Hematopoietic multipotent progenitor cell treated with erythropoietin and hydrocortisone succinate and interleukin-3 and kit ligand, for 4 days (in vitro differentiated cells): ENCODE measurements around the gene CCDC91.
"Not testable (repeated sequence)": the region's sequence is repeated elsewhere in the genome, so short reads cannot be mapped to it uniquely, and the experiment has no call there.

Experiments used
- DNase-seq: peaks from one replicate; pipeline ENCODE4 v3.0.0-alpha.2; 2015

The CCDC91 gene

DNA sequence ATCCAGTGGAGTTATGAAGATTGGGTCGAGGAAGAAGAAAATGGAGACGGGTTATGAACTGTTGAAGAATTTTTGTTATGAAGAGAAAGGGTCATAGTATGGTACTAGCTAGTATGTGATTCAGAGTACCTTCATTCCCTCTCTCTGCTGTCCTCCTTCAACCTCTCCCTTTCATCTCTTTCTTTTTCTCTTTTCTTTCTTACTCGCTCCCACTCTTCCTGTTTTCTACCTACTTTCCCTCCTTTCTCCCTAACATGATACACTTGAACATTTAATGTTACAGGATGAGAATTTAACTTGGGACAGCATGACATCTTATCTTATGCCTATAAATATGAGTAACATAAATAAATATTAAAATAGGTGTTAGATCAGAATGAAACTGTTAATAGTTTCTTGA lies 112.9 kb downstream of the CCDC91 start:
- DNase-seq: no peak

DNA sequence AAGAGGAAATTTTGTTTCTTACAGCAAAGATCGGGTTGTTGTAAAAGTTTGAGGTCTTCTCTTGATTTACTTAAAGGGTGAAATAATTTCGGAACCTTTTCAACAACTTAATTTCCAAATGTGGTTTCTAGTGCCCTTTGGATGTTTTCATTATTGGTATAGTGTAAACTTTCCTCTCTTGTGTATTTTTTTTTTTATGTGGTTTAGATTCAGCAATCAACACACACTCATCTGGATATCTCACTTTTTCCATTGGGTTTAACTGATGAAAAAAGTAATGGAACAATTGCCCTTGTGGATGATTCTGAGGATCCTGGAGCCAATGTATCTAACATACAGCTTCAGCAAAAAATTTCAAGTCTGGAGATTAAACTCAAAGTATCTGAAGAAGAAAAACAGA lies 116.3 kb downstream of the CCDC91 start:
- no peak for DNase-seq

DNA sequence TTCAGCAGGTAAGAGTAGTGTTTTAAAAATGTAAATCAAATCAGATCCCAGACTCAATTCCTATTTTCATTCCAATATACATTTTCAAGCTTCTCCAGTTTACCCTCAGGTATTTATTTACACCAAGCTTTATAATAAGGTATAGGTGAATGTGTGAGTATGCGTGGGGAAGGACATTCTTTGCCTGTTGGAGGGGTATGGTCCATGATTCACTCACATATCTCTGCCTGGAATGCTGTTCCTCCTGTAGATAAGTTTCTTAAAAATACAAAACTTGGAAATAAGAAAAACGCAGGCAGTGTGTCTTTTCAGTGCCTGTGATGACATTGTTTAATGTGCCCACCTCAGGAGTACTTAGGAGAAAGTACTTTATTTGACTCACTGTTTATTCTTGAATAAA lies 118.6 kb downstream of the CCDC91 start:
- DNase-seq: no peak

DNA sequence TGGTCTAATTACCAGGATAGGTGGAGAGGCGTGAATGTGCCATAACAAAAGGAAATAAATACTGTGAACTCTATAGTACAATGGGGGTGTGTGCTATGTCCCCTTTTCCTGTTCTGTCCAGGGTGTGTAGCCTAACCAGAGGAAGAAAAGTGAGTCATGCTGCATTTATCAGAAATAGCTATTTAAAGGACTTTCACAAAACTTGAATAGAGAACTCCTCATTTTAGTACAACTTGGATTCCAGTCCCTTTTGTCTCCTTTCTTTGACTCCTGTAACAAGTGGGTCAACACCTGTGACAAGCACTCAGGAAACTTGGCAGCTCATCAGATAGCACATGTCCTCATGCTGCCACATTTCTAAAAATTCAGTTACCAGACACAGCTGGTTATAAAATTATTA lies 123.4 kb downstream of the CCDC91 start:
- DNase-seq: peak; percentile 38

DNA sequence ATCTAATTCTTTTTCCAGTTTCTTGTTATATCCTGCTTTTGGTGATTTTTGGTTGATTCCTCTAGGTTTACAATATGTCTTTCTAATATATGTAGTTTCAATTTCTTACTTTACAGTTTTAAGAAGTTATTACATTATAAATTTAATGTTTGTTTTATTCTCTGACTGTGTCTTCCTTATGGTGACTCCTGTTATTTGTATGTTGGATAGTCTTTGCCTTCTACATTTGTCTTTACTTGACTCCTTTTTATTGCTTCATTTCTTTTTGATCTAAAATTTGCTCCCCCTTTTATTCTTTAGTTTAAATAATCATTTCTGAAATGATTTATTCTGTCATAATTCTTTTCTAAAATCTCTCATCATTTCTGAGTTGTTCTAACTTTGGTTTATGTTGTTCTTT lies 125.8 kb downstream of the CCDC91 start:
- DNase-seq: peak; percentile 8

DNA sequence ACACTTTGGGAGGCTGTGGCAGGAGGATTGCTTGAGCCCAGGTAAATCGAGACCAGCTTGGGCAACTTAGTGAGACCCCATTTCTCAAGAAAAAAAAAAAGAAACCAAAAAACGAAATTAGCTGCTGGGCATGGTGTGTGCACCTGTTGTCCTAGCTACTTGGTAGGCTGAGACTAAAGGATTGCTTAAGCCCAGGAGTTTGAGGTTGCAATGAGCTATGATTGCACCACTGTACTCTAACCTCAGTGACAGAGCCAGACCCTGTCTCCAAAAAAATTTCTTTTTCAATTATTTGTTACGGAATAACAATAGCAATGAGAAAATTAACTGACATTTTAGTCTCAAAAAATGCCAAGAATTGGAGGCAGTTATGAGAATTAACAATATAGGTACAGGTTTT lies 128.0 kb downstream of the CCDC91 start:
- peak; percentile 12 for DNase-seq

DNA sequence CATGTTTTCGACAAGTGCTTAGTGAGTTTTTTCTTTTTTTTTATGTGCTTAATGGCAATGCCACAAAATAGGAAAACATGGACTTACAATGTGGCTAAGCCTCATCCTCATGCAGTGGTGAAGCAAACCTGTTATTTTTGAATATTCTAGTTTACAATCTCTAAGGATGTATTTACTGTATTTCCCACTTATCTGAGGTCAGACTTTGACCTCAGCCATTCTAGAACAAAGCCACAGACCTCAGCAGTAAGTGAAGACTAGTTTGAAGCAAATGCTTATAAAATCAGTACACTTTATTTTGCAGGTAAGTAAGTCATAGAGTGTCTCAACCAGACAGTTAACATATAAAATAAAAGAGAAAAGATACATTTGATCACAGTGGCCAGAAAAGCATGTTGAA lies 130.1 kb downstream of the CCDC91 start:
- no peak for DNase-seq

DNA sequence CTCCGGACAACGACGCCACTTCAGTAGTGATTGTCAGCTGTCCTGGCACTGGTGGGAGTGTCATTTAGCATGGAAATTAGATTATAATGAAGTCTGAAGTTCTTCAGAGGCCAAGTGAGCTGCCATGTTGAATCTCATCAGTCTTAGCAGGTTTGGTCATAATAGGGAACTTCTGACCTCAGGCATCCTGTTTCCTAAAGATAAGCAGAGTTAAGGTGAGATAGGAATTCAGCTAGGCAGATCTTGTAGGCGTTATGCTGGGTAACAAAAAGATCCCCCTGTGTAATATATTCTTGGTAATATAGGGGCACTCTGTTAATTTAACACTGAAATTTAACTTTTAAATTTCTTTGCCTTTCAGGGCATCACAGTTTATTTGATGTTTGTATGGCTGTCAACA lies 137.5 kb downstream of the CCDC91 start:
- no peak for DNase-seq

DNA sequence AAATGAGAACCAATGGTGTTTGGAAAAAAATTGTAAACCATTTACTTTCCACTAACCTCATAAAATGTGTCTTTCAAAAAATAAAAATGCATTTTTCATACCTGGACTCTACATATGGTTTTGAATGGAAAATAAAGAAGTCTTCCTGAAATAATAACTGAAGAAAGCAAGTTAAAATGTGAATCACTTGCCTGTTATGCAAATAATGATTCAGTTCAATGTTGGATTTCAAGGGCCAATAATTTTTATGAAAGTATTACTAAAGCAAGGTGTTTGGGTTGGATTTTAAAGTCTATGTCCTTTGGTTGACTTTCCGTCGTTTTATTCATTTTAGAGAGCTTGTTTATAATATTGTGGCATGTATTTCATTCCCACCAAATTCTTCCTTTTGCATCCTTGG lies 138.7 kb downstream of the CCDC91 start:
- DNase-seq: no peak

DNA sequence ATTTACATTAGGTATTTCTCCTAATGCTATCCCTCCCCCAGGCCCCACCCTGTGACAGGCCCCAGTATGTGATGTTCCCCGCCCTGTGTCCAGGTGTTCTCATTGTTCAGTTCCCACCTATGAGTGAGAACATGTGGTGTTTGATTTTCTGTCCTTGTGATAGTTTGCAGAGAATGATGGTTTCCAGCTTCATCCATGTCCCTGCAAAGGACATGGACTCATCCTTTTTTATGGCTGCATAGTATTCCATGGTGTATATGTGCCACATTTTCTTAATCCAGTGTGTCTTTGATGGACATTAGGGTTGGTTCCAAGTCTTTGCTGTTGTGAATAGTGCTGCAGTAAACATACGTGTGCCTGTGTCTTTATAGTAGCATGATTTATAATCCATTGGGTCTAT lies 139.5 kb downstream of the CCDC91 start:
- not testable (repeated sequence) for DNase-seq

DNA sequence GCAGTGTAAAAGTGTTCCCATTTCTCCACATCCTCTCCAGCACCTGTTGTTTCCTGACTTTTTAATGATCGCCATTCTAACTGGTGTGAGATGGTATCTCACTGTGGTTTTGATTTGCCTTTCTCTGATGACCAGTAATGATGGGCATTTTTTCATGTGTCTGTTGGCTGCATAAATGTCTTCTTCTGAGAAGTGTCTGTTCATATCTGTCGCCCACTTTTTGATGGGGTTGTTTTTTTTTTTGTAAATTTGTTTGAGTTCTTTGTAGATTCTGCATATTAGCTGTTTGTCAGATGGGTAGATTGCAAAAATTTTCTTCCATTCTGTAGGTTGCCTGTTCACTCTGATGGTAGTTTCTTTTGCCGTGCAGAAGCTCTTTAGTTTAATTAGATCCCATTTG lies 140.0 kb downstream of the CCDC91 start:
- not testable (repeated sequence) for DNase-seq

DNA sequence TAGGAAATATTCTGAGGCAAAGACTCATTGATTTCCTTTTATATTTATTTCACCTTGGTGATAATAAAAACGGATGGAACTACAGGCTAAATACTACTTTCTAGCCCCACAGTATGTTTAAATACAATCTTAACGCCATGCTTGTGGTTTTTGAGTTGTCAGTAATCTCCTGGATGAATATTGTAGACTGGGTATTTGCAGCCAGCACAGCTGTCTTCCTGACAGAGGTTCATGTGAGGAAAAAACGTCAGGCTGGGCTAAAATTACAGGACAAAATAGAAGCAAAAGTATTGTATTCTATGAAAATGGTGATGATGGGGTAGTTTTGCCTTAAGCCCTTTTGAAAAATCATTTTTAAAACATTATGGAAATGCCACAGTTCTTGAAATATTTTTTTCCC lies 140.9 kb downstream of the CCDC91 start:
- no peak for DNase-seq

DNA sequence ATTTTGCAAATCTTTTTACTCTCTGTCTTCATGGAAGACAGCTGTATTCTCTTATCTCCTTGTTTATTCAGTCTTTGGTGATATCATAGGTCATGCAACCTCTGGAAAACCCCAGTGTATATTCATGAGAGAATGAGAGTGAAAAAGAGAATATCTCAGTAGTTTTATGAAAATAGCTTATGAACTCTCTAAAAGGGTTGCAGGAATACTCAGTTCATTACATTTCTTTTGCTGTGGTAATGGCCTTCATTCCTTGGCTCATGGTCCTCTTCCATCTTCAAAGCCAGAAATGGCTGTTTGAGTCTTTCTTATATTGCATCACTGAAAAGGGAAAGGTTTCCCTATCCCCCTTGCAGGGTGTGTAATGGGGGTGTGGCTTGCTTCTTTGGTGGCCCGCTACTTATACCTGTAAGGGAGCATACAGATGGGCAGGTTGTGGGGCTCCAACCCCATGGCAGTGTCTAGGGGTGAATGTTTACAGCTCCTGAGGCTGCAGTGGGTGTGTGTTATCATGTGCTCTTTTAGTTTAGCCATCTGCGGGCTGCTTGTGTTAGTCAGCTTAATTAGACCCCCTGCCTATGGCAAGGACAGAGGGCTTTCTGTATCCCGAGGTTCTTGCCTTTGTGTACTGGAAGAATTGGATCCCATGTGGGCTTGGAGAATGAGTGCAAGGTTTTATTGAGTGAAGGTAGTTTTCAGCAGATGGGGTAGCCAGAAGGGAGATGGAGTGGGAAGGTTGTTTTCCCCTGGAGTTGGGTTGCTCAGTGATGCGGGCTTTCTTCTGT lies 150.2 kb downstream of the CCDC91 start:
- DNase-seq: no peak

DNA sequence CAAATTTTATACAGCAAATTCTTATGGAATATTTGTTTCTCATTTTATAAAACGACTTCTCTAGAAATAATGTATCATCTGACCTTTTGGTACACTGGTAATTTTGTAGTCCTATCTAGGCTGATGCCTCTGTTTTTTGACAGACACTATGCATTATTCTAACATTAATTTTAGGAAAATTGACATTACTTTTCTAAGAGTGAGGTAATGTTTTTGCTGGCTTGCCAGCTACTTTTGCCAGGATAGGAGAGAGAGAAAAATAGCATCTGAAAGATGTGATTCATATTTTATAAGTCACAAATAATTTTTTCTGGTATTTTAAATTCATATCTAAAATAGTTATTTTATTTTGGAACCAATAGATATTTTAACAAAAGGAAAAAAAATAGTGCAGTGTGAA lies 153.5 kb downstream of the CCDC91 start:
- no peak for DNase-seq

DNA sequence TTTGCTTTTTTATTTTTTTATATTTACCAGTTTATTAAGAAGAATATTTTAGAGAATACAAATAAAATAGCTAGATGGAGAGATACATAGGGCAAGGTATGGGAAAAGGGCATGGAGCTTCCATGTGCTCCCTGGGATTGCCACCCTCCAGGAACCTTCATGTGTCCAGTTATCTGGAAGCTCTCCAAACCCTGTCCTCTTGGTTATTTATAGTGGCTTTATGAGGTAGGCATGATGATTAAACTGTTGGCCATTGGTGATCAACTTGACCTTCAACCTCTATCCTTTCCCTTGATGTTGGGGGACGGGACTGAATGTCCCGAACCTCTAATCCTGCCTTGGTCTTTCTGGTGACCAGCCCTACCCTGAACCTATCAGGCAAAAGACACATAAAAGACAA lies 156.3 kb downstream of the CCDC91 start:
- no peak for DNase-seq

DNA sequence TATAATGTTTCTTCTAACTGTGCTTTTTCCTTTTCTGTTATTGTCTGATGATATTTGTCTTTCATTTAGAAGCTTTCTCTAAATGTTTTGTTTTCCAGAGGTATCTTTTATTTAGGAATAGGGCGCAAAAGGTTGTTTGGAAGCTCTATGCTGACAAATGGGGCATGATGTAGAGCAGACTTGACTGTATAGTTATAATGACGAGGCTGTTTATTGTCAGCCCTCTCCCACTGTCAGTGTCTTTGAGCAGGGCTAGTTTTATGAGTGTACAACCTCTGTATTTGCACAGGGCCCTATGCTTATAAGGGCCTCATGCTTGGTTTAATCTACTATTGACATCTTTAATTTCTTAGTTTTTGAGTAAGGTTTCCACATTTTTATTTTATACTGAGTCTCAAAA lies 158.9 kb downstream of the CCDC91 start:
- DNase-seq: no peak

DNA sequence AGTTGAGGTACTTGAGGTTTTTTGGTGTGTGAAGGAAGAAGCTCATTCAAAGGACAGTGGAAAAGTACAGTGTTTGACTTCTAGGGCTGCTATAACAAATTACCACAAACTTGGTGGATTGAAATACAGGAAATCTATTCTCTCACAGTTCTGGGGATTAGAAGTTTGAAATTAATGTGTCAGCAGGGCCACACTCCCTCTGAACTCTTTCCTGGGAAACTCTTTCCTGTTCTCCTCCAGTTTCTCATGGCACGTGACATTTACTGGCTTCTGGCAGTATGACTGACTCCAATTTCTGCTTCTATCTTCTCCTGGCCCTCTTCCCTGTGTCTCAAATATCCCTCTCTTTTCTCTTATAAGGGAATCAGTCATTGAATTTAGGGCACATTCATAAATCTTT lies 160.2 kb downstream of the CCDC91 start:
- DNase-seq: no peak

DNA sequence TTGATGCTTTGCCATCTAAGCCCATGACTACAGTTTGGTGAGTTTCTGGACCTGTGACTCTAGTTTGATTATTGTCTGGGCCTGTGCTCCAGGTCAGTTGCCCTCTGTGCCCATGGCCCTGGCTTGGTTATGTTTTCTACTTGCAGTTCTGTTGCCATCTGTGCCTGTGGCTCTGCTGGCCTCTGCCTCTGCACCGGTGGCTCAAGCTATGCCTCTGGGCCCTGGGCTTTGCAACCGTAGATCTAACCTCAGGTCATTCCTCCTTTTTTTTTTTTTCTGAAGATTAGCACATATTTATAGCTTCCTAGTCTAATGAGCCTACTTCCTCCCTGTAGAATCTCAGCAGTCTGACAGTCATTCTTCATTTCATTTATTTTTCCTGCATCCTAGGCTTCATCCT lies 161.2 kb downstream of the CCDC91 start:
- DNase-seq: no peak

DNA sequence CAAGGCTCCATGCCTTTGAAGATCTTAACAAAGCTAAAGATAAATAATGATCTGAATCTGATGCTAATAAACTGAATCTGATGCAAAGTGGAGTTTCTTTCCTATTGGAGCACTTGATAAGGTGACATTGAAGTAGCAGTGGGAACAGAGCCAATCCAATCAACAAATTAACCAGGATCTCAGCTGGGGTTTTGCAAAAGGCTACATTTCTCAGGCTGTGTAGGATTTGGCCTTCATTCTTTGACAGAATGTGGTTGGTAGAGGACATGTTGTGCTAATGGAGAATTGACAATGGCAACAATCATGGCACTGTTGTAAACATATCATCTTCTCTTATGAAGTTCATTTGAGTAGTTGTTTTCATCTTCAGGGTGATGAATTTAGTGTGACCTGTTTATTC lies 164.9 kb downstream of the CCDC91 start:
- DNase-seq: no peak

DNA sequence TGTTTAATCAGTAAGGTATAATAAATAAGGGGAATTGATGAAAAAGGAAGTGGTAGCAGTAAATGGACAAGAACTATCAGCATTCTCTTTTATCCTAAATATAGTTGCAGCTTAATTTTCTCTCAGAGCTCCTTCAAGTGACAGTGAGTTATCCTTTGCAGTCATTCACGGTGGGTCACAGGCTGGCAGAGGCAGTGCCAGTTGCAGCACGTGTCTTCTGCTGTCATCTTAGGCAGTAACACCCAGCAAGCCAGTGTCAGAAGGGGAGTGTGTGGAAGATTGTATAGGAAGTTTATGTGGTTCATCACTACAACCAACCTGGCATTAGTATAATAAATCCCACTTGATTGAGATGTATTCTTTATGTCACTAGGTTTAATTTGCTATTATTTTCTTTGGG lies 170.0 kb downstream of the CCDC91 start:
- no peak for DNase-seq

DNA sequence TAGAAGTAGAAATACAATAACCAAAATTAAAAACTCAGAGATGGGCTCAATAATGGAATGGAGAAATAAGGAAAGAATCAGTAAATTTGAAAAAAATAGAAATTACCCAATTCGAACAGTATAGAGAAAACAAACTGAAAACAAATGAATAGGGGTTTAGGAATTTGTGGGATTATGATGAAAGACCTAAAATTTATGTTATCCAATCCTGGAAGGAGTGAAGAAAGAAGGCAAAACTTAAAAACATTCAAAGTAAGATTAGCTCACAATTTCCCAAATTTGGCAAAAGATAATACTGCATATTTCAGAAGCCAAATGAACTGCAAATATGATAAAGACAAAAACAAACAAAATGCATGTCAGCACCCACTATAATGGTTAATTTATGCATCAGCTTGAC lies 177.1 kb downstream of the CCDC91 start:
- DNase-seq: no peak

DNA sequence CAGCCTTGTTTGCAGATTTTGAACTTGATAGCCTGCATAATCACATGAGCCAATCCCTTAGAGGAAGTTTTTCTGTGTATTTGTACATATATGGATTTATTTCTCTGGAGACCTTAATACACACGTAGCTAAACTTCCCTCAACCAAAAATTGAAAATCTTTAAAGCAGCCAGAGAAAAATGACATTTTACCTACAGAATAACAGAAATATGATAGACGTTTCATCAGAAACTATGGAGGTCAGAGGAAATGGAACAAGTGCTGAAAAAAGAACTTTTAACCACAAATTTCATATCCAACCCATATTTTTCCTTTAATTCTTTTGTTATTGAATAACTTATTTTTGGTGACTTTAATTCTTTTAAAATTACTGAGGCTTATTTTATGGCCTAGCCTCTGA lies 177.7 kb downstream of the CCDC91 start:
- peak; percentile 4 for DNase-seq

DNA sequence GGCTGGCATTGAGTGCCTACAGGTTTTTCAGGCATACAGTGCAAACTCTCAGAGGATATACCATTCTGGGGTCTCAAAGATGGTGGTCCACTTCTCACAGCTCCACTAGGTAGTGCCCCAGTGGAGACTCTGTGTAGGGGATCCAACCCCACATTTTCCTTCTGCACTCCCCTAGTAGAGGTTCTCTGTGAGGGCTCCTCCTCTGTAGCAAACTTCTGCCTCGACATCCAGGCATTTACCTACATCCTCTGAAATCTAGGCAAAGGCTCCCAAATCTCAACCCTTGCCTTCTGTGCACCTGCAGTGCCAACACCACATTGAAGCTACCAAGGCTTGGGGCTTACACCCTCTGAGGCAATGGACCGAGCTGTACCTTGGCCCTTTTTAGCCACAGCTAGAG lies 179.2 kb downstream of the CCDC91 start:
- DNase-seq: peak; percentile 10

DNA sequence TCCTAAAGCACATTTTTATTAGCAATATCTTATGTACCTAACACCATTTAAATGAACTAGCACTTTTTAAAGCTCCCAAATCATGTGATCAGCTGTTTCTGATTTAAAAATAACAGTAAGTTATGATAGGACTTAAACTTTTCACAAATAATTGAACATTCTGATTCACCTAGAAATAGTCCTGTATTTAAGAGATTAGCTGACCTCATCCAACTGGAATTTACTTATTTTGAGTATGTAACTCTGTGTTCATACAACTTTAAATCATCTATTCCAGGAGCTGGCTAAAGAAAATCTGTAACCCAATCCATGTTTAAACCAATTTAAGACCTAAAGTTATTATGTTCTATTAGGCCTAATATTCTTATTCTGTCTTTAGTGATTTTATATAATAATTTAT lies 184.3 kb downstream of the CCDC91 start:
- DNase-seq: no peak

DNA sequence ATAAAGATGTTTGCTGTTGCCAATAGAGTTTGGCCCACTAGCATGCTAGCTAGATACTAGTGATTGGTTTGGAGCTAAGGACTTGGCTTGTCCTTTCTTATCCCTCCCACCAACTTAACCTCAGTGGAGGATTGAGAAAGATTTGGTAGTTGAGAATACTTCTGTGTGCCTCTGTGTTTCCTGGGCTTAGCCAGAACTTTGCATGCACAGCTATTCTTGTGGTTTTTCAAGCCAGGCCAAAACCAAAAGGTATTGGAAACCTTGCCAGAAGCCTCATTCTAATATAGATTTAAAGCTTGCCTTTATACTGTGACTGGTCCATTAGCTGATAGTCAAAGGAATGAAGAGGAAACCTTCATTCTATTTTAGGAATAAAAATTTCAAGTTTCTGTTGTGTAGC lies 188.5 kb downstream of the CCDC91 start:
- DNase-seq: peak; percentile 15

DNA sequence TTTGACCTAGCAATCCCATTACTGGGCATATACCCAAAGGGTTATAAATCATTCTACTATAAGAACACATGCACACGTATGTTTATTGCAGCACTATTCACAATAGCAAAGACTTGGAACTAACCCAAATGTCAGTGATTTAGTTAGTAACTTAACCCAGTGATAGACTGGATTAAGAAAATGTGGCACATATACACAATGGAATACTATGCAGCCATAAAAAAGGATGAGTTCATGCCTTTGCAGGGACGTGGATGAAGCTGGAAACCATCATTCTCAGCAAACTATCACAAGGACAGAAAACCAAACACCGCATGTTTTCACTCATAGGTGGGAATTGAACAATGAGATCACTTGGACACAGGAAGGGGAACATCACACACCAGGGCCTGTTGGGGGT lies 189.5 kb downstream of the CCDC91 start:
- not testable (repeated sequence) for DNase-seq
